ENCODE measurements around the gene FGD2.
"Not testable (repeated sequence)": the region's sequence is repeated elsewhere in the genome, so short reads cannot be mapped to it uniquely, and the experiment has no call there.

FGD2 gene

GRCh38 chr6:36970892-36971842 is 34.3 kb upstream of the FGD2 start:
- DNase-seq = no peak

DNA sequence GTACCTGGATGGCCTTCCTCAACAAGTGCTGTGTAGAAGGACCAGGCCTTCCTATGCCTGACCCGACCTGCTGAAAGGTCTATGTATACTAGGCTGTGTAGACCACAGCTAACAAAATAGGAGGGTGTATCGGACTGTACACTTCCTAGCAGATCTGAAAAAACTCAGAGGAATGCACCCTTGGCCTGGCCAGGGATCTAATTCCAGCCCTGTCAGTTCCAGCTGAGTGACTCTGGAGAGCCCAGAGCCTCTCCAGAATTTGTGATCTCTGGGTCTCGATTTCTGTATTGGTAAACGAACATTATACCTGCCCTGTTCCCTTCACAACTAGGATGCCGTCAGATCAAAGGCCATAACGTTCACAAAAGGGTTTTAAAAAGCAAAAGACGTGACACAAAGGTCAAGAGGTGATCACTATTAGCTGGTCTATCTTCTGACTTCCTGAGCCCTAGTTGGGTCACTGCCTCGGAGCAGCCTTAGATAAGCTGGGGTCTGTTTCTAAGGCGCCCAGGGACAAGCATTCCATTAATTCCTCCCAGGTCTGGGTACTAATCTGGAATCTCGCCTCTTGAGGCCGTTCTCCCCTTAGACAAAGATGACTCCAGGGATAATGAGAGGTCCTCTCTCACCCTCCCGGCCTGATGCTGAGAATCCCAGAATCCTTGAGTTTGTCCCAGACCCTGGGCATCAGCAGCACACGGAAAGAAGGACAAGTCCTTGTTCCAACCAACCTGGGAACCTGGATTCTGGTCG is 33.4 kb upstream of the FGD2 start:
- no peak for DNase-seq

DNA sequence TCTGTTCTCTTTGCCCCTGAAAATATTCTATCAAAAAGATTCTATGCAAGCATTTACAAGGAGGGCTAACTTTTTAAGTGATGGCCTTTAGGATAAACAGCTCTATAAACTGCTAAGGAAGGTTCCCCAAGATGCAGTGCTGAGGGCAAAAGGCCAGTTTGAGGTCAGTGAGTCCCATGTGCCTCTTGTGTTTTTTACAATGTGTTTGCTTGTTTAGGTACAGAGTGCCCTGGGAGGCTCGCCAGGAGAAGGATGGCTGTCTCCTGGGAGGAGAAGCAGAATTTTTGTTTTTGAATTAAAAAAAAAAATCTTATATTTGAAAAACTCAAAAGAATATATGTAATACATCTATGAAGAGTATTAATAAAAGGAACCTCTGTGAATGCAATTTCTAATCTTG is 32.3 kb upstream of the FGD2 start:
- DNase-seq = no peak

- DNase-seq = no peak
Observed at GRCh38 chr6:36973647-36974046, 31.8 kb upstream of the FGD2 start.

DNA sequence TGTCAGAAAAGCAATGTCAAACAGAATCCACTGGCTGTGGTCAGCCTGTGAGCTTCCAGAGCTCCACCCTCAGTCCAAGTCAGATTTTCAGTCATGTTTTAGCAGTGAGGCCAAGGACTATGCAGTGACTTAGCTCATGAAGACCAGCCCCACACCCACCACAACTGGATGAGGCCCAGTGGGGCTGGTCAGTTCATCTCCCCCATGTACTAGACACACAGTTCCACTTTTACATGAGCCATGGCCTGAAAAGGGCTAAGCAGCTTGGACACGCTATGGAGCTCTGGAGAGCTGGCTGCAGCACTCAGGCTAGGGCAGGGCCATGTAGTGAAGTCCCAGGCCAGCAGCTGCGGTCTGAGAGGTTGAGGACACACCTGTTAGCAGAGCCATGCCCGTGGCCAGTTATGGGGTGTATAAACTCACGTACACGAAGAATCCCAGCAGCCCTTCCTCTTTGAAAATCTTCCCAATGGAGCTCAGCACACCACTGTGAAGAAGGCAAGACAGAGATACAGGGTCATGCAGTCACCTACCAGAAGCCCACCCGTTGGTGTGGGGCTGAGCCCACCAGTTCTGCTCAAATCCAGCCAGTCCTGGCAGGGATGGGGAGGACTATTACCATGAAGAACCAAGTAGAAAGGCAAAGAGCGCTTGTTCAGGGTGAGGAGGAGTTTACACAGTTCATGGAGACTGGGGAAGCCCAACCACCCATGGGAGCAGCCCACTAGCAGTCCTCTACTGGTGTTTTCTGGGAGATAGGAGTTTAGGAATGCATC is 30.0 kb upstream of the FGD2 start:
- no peak for DNase-seq

DNA sequence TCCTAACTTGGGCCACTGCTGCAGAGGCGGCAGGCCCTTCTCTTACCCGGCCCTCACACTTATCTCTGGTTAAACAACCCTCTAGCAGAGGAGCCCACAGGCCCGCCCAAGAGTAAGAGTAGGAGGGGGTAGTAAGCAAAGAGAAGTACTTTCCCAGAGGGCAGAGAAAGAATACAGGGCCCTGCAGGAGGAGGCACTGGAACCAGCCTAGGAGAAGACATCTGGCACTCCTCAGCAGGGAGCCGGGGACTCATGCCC is 29.5 kb upstream of the FGD2 start:
- DNase-seq = no peak

DNA sequence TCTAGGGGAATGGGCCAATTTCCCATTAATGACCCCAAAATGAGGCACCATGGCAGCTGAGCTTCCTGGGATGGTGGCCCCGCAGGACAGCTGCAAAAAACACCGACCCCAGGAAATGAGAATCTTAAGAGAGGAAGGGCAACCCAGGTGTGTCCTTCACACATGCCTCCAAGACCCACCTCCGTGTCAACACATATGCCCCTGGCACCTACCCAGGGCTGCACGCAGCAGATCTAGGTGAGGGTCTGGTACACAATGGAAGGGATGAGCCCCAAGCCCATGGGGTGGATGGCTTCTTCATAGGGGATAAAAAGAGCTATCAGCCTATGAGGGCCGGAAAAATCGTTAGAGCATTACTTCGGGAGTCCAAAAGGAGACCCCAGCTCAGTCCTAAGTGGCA is 28.9 kb upstream of the FGD2 start:
- no peak for DNase-seq

DNA sequence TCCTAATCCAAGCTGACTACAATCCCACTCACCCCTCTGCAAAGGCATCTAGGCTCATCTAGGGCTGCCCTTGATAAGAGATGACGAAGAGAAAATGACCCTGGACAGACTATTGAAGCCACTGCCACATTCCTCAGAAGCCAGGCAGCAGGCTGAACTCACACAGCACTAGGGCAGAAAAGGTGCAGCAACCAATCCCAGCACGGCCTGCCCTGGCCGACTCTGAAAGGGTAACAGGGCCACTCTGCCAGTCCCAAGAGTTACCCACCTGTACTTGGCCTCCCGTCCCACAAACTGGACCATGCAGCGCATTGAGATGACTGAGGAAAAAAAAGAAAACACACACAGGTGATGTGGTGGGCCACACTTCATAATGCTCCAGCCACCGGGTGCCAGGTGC is 28.5 kb upstream of the FGD2 start:
- DNase-seq = no peak

DNA sequence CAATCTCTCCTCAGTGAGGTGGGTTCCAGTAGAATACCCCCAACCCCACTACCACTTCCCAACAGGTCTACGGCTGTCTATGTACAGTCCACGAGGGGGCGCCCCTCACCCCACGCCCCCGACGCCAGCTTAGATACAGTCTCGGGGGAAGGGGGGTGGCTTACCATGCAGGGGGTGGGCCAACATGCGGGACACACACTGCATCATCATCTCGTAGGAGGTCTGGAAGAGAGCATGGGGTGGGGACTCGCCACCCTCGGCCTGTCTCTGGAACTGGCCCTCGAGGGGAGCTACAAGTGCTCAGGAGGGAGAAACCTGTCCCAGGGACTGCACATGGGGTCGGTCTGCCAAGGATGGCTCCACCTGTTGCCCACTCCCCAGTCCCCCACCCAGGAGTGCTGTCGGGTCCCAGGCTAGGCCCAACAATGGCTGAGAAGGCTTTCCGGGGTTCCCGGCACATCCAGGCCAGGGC is 27.9 kb upstream of the FGD2 start:
- peak; percentile 15 for DNase-seq

DNA sequence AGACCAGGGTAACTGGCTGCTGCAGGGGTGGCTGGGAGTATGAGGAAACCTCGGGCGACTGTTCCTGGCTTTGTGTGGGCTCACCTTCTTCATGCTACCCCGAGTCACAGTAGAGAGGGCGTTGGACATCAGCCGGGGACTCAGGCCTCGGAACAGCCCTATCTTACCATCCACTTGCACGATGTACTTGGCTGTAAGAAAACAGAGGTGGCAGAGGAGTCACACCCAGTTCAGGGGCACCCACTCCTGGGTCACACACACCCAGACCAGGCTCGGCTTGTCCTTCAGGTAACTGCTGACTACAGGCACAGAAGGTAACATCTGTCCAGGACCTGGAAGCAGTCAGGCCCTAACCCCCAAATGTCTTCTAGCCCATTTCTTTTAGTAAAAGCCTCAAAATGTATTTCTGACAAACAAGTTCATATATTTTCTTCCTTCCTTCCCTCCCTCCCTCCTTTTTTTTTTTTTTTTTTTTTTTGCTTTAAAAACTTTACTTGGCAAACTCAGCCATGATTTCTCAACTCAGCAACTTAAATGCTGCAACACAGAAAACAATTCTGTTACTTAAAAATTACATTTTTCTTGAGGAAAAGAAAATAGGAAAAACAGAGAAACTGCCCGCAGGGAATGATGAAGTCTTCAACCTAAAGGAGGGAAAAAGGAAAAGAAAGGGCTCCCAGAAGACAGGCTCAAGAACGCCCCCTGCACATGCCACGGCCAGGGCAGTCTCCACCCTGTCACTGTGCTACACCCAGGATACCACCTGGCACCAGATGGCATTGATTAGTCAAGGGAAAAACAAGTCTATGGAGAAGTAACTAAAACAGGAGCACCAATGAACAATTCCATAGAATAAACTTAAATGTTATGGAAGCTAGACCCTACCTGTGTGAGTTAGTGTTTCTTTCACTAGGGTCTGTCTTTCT is 26.8 kb upstream of the FGD2 start:
- no peak for DNase-seq

GRCh38 chr6:36979347-36979742 is 26.1 kb upstream of the FGD2 start:
- peak; percentile 64 for DNase-seq

DNA sequence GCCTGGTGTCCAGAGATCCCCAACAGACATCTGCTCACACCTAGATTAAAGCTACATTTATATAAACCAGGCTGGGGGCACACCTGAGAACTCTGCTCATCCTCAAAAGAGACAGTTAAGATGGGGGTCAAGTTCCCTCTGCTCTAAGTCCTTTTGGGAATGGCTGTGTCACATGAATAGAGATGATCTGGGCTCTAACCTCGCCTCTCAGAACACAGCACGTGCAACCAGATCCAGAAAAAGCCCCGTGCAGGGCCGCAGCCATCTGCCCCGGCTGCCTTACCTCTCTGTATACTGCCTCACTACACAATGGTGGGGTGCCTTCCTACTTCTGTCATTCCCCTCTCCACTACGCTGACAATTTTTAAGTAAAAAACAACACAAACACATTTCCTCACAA is 25.3 kb upstream of the FGD2 start:
- DNase-seq = no peak

GRCh38 chr6:36980876-36981619 is 24.4 kb upstream of the FGD2 start:
- DNase-seq = no peak

DNA sequence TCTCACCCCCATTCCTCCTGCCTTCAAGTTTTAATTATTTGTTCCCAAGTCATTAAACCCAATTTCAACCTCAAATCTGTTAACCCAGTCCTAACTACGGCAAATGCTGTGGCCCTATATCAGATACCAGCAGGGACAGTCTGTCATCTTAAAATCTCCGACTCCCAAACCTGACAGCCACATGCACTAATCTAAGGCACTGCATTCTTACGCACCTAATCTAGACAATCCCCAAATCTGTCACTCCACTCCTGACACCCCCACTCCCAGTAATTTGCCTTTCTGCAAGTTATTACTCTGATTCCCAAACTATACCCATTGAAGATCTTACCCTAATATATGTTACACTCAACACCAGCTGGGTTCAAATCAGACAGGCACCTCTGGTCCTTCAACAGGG is 21.9 kb upstream of the FGD2 start:
- no peak for DNase-seq

DNA sequence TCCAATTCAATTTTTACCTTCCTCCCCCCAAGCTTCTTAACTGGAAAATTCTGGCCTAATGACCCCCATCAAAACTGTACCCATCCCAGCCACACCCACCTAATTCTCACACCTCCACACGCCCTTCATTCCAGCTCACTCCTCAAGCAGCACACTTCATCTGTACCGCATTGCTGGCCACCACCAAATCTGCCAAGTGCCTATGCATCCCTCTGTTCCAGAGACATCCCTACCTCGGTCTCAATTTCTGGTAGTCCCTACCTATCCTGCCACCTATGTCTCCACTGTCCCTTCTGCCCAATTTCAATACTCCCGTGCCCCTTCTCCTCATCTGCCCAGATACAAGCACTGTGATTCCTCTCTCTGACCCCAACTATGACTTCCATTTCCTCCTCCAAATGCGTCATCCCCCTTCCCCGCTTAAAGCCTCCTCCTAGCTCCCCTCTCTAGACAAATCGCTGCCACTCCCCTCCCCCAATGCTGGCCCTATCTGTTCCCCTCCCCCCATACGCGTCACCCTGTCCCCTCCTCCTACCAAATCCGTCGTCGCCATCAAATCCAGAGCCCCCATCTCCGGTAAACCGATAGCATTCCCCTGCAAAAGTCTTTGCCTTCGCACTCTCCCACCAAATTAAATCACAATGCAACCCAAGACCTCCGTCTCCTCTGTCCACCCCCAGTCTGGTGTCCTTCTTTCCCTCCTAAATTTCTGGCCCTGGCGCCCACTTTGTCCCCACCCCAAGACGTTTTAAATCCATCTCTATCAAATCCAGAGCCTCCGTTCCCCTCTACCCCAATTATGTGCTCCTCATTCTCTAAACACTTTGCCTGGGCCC is 20.7 kb upstream of the FGD2 start:
- DNase-seq = peak; percentile 85

DNA sequence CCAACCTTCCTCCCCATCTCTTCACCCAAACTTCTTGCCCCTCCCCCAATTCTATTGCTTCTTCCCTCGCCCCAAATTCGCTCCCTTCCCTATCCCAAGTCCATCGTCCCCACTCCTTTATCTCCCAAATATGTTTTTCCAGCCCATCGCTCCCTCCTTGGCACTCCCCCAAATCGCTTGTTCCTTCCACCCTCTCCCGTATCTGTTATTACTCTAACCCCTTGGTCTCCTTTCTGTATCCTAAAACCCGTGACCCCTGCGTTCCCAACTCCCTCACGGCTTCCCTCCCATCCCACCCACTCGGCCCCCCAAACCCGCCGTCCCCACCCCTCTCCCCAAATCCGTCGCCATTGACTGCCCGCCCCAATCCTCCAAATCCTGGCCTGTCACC is 20.0 kb upstream of the FGD2 start:
- no peak for DNase-seq

DNA sequence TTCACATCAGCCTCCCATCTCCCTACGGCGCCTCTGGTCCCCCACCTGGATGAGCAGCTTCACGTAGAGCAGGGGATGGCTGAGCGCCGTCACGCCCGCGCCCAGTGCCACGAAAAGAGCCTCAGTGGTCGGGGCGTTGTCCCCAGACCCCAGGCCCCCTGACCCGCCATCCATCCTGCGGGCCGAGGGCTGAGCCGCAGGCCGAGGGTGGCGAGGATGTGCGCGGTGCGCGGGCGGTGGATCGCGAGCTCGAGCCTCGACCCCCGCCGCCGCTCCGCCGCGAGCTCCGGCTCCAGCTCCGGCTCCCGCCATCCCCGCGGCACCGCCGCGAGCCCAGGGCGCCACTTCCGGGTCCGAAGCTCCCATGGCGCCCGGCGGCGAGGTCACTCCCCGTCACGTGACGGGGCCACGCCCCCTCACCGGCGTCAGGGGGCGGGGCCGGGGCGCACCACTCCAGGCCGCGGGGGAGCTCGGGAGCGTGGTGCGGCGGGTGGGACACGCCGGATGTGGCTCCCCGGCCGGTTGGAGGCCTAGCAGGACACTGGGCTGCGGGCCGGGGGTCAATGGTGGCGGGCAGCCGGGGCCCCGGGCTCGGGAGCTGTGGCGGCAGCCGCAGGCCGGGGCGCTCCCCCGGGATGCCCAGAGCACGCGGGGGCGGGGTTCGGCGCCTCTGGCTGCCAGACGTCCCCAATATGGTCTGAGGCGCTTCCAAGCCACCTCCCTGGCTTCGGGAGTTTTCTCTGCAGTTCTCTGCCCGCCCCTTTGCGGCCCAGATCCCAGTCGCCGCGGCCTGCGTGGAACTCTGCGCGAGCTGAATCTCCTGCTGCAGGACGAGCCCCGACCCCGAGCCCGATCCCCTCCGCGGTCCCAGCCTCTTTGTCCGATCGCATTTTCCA is 19.4 kb upstream of the FGD2 start, which contains the start of gene MTCH1:
Gene MTCH1 (minus strand): TSS at position 389 of the 896 bp plus-strand sequence. CDS start 23 bp downstream, at position 366.
- peak; percentile 91 for DNase-seq

DNA sequence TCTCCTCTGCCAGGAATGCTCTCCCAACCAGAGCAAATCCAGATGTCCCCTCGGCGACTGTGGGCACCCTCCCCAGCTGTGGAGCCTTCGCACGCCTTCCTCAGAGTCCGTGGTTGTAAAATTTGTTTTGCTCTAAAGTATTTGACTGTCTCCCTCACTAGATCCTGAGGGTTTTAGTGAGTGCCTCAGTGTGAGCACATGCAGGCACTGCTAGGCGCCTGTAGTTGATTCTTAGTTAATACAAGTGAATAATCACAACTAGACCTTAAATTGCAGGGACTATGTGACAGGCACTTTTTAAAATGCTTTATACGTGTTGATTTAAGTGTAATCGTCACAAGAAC is 18.8 kb upstream of the FGD2 start:
- DNase-seq = no peak

DNA sequence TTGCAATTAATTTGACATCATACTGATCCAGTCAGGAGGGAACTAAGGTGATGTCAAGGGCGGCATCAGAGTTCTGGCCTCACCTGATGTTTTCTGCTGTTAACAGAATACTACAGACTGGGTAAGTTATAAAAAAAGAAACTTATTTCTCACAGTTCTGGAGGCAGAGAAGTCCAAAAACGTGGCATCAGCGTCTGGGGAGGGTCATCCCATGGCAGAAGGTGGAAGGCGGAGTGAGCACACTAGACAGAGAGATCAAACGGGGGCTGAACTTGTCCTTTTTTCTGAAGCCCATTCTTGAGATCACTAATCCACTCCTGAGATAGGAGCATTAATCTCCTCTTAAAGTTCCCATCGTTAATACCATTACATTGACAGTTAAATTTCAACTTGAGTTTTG is 16.2 kb upstream of the FGD2 start:
- DNase-seq = no peak

- DNase-seq = not testable (repeated sequence)
Observed at GRCh38 chr6:36990401-36990800, 15.1 kb upstream of the FGD2 start.
